ENCODE measurements around the gene CCDC86. TPM values are rescaled to one million over a fixed set of nuclear protein-coding genes. Genes with fewer than 3 reads are reported as not detected.

CCDC86 gene
- total RNA-seq, 1 donor from 2014 or later = 2.9 TPM

- FAIRE-seq = no peak
- no peak for DNase-seq (ENCODE audit: low spot score in 2 of 2)
These were observed 25.3 kb downstream of the CCDC86 start, which contains the start of gene ZP1 for GRCh38 chr11:60866911-60867870. ZP1 (plus strand) TSS chr11:60867542; CDS start chr11:60867562, 20 bp downstream.

GRCh38 chr11:60867871-60868681 lies 26.2 kb downstream of the CCDC86 start:
- no peak for DNase-seq (ENCODE audit: low spot score in 2 of 2)

GRCh38 chr11:60868682-60869450 lies 27.0 kb downstream of the CCDC86 start:
- no peak for DNase-seq (ENCODE audit: low spot score in 2 of 2)
- no peak for FAIRE-seq

More at GRCh38 chr11:60867871-60868681, 26.2 kb downstream of the CCDC86 start:
- FAIRE-seq = no peak

DNA sequence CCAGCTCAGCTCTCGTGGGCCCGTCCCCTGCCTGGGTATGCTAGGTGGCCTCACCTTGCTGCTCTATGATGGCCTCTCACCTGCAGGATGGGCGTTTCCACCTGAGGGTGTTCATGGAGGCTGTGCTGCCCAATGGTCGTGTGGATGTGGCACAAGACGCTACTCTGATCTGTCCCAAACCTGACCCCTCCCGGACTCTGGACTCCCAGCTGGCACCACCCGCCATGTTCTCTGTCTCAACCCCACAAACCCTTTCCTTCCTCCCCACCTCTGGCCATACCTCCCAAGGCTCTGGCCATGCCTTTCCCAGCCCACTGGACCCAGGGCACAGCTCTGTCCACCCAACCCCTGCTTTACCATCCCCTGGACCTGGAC lies 27.5 kb downstream of the CCDC86 start:
- DNase-seq (ENCODE audit: low spot score in 2 of 2) (no peak), FAIRE-seq (no peak)

GRCh38 chr11:60870276-60870675 lies 28.4 kb downstream of the CCDC86 start:
- FAIRE-seq = no peak
- DNase-seq (ENCODE audit: low spot score in 2 of 2) = no peak

DNA sequence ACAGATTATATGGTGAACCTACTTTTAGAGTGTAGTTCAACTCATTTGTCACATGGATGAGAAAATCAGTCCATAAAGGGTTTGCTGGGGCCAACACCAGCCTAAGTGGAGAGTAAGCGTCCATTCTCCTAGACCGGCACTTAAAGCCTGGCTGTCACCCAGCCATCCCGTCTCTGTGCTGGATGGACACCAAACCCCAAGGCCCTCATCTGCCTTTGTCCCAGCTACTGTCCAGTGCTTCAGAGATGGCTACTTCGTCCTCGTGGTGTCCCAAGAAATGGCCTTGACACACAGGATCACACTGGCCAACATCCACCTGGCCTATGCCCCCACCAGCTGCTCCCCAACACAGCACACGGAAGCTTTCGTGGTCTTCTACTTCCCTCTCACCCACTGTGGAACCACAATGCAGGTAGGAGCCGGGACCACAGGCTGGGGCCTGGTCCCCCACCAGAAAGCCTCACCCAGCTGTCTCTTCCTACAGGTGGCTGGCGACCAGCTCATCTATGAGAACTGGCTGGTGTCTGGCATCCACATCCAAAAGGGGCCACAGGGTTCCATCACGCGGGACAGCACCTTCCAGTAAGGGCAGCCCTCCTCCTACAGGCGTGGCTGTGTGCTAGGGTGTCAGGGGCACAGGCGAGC lies 28.9 kb downstream of the CCDC86 start:
- no peak for DNase-seq (ENCODE audit: low spot score in 2 of 2)
- FAIRE-seq = no peak

DNA sequence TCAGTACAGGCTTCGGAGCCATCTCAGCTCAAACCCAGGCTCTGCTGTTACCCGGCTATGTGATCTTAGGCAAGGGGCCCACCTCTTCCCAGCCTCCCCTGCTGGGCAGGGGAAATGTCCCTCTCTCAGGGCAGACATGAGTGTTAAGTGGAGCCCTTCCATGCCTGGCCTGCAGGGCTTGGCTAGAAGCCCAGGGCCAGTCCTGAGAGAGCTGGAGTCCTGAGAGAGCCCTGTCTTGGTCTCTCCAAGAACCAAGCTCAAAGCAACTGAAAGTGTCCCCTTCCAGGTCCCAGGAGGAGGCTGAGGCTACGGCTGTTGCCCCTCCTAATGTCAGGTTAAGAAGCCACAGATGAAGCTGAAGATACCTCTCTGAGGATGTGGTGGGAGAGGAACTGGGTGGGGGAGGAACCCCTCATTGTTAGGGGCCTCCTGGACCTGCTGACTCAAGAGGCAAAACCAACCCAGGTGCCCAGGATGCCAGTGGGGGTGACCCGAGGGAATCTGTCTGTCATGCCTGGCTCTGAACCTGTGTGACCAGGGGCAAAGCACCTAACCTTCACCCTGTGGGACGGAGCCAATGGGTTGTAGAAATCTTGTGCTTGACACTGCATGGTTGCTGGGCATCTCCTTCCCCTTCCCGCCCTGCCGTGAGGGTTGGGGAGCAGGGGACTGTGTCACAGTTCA lies 29.6 kb downstream of the CCDC86 start:
- DNase-seq (ENCODE audit: low spot score in 2 of 2) = no peak
- FAIRE-seq = no peak

- no peak for DNase-seq (ENCODE audit: low spot score in 2 of 2)
- FAIRE-seq = no peak
These were observed 30.4 kb downstream of the CCDC86 start for GRCh38 chr11:60872124-60872960.

DNA sequence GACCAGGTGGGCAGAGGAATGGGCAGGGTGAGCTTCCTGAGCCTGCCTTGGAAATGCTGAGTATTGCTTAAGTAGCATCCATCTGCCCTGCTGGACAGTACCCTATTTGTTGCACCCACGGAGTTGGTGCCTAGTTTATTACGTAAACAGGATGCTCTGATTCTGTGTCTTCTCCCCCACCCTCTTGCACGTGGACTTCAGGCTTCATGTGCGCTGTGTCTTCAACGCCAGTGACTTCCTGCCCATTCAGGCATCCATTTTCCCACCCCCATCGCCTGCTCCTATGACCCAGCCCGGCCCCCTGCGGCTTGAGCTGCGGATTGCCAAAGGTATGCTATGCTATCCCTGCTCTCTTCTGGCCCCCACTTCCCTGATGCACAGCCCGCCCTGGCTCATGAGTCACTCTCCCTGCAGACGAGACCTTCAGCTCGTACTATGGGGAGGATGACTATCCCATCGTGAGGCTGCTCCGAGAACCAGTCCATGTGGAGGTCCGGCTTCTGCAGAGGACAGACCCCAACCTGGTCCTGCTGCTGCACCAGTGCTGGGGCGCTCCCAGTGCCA lies 31.1 kb downstream of the CCDC86 start:
- DNase-seq (ENCODE audit: low spot score in 2 of 2) = no peak
- FAIRE-seq = no peak

DNA sequence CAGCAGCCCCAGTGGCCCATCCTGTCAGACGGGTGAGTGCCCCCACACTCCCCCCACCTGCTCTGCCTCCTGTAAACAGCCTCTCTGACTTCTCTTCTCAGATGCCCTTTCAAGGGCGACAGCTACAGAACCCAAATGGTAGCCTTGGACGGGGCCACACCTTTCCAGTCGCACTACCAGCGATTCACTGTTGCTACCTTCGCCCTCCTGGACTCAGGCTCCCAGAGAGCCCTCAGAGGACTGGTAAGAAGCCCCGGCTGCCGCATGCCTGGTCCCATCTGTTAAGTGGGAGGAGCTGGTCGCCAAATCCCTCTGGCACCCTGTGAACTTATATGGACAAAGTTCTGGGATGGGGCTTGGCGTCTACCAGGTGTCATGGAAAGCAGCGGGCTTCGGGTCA lies 31.6 kb downstream of the CCDC86 start:
- FAIRE-seq = no peak
- DNase-seq (ENCODE audit: low spot score in 2 of 2) = no peak

GRCh38 chr11:60874421-60875365 lies 32.8 kb downstream of the CCDC86 start:
- DNase-seq (ENCODE audit: low spot score in 2 of 2) (no peak), FAIRE-seq (no peak)

DNA sequence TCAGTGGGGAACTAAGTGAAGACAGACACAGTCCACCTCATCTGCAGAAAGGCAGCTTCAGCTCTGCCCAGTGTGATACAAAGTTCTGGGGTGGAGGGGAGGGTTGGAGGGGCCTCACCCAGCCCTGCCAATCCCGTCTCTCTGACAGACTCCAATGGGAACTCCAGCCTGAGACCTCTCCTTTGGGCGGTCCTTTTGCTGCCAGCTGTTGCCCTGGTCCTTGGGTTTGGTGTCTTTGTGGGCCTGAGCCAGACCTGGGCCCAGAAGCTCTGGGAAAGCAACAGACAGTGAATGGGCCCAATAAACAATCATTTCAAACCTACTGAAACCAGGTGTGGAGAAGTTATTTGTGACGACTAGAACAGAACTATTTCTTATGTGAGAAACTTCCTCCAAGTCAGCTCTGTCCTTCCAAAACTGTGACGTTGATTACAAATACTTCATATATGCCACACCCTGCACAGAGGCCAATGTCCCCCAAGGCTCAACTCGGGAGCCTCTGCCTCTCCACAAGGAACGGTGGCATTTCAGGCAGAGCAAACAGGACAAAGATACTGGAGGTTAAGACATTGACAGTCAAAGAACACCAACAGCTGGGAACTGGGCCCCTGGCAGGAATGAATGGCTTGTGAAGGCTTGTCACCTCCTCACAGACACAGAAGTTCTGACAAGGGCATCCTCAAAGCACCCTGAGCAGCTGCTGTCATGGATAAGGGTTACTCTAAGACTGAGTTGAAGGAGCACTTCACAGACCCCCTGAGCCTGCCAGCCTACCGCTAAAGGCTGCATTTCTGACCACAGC lies 33.7 kb downstream of the CCDC86 start:
- FAIRE-seq (no peak), DNase-seq (ENCODE audit: low spot score in 2 of 2) (no peak)

DNA sequence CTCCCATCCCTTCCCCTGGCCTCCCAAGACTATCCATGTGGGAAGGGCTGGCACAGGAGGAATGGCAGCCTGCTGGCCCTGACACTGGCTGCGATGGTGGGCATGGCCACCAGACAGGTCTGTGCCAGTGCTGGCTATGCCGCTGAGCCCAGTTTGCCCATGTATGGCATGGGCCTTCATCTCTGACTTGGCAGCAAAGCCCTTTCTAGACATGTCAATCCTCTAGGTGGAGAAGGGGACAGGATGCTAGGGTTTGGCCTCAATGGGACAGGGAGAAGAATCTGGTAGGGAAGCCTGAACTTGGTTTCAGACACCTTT lies 34.2 kb downstream of the CCDC86 start:
- FAIRE-seq (no peak), DNase-seq (ENCODE audit: low spot score in 2 of 2) (no peak)

DNA sequence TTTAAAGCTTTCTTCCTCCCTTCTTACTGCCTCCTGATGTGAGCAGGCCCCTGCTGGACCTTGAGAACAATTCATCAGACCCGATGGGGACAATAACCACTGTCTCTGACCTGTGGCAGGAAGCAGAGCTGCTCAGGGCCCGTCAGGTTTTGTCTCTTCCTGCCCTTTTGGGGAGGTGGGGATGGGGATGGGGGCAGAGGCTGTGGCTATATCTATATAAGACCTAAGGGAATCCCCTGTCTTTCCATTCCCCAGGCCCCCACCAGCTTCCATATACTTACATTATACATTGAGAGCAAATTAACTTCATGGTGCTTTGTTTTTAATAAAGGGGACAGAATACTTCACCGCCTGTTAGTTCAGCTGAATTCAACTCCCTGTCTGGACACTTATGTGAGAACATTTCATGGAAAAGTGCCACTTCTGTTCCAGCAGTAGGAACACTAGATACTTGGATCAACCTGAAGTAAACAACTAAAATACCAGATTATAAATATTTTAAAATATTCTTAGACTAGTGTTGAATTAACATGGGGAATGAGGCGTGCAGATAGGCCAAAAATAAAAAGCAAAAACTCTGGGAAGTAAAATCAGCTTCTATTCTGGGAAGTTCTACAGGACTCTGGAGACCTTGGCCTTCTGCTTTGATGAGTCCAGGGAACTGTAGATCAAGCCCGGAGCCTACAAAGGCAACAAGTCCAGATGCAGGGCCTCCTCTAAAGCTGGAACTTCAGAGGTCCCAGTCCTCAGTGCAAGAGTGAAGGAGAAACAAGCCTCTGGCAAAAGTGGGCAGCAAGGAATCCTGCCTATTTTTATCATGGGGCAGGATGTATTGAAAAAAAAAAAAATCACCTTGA lies 36.6 kb downstream of the CCDC86 start:
- no peak for FAIRE-seq
- no peak for DNase-seq (ENCODE audit: low spot score in 2 of 2)

DNA sequence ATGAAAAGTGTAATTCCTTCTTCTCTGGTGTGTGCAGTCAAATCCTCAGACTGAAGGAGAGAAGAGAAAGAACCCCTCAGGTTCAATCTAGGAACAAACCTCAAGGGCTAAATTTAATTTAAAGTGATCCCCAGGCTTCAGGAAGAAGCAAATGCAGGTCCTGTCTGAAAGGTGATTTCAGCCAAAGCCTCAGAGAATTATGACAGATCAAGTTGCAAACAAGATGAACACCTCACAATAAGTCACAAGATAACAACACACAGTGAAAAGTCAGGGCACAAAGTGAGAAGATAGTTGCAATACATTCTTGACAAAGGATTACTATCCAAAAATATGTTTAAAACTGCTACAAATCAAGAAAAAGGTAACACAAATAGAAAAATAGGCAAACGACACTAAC lies 37.2 kb downstream of the CCDC86 start:
- no peak for DNase-seq (ENCODE audit: low spot score in 2 of 2)
- FAIRE-seq = no peak

All from frontal cortex (tissue), 4 donors.